Raji (cell line): ENCODE data around the gene SLC12A7.

ENCODE experiments used
- POLR2A ChIP-seq: IDR thresholded peaks from 2 replicates; pipeline ENCODE4 v1.6.1; 2011; ENCODE audit warnings: low read depth, low read length, control low read depth; ENCODE audit not compliant: insufficient read depth

Gene SLC12A7

DNA sequence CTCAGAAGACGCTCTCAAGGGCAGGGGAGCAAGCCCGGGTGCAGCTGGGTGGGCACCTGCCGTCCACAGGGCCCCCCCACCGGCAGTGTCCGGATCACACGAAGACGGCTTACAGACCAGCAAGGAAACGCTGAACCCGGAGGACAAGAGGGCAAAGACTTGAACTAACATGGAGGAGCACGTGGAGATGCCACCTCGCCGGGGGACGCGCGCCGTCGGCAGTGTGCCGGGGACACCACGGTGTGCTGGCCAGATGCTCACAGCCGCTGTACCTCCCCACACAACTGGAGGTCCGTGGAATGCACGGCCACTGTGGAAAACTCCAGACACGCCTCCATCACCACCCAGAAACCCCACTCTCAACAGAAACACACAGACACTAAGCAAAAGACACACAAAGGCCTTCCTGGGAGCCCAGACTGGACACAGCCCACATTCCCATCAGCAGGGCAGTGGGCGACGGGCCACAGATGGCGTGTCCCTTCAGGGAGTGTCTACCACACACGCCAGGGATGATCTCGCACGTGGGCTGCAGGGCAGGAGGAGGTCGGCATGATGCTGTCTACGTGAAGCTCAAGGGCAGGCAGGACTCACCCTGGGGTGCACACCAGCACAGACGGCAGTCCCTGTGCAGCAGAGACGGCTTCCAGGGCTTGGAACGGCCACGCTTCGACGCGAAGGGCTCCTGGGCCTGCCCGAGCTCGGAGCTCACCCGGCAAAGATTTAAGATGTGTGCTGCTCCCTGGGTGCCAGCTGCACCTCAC, 8.6 kb upstream of the SLC12A7 start:
- TF ChIP-seq POLR2A, result no peak

DNA sequence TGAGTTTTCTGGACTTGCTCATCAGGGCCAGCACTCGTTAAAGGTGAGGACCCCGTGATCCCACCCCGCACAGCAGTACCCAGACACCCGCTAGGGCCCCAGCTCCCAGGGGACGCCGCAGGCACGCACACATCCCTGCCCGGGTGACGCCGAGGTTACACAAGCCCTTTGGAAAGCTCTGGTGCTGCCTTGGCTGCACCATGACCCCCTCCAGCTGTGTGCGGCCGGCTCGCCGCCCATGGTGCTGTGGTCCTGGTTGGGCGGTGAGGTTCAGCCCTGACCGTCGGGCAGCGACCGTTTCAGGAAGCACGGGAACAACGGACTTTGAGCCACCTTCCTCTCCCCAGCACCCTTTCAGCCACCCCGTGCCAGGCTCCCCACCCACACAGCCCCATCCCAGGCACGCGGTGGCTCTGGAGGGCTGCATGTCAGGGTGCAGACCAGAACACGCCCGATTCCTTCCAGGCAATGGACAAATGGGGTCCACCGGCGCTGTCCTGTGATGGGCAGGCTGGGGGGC, 7.5 kb upstream of the SLC12A7 start:
- no peak for TF ChIP-seq POLR2A

DNA sequence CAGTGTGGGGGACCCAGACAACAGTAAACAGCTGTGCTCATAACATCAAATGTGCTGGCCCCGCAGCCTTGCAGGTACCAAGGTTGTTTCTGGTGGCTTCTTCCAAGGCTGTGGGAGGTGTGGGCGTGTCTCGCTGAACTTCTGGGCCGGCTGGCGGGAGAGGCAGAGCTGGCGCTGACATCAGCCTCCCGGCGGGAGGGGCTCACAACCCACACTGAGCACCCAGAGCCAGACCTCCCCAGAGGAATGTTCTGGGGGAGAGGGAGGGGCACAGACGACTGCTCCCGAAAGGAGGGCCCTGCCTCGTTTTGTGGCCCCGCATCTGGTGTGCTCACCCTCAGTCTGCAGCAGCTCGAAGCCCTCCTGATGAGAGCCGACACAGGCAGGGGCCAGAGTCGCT, 6.9 kb upstream of the SLC12A7 start:
- TF ChIP-seq POLR2A, result no peak

DNA sequence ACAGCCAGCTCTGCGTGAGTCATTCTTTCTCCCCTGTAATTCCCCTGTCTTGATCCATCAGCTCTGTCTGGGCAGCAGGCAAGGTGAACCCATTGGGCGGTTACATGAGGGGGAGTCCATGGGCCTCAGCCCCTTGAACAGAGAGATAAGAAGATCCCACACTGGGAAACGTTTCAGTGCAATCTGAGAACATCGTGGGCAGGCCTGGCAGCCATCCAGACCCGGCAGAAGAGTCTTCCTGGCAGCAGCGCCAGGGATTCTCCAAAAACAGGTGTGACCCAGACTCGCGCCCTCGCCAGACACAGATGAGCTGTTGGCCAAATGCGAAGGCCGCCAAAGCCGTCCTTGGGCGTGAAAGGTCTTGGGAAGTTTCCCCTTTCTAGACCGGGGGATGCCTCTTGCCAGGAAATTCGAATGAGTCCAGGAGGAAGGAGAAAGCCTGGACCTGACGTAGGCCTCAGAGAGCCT, 6.4 kb upstream of the SLC12A7 start:
- TF ChIP-seq POLR2A, result no peak

DNA sequence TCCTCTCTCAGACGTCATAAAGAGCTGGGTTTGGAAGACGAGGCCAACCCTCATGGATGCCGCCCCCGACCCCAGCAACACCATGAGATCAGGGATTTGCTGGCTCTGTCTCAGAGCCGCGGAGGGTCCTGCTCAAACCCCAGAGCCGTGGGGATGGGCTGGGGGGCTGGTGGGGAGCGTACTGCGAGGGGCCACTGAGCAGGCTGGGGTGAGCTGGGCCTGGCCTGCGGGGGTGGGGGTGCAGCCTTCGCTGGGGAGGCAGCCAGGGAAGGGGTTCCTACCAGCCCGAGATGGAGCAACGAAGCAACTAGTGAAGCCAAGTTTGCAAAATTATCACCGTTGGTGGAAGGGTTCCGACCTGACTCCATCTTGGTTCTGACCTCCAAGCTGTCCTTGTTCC, 5.1 kb upstream of the SLC12A7 start:
- TF ChIP-seq POLR2A, result no peak

DNA sequence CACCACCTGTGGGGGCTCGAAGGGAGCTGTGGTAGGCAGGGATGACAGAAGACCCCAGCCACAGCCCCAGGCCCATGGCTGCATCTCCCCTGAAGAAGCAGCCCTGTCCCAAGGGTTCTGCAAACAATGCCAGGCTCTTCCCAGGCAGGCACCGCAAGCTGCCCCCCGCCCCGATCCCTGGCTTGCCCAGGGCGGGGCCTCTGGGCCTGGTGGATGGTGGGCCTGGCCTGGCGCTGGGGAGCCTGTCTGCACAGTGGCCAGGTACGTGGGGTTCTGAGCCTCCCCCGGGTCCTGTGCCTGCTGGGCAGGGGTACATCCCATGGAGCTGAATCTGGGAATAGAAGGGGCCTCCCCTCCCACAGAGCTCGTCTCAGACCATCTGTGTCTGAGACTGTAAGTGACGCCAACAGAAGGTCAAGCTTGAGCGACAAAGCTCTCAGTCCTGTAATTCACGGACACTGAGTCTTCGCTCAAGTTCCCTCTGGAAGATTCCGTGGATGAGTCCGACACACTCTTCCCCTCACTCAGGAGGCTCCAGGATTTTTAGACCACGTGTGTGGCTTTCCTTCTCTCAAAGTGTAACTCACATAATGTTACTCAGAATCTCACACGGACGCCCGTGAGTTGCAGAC, 4.4 kb upstream of the SLC12A7 start:
- no peak for TF ChIP-seq POLR2A

DNA sequence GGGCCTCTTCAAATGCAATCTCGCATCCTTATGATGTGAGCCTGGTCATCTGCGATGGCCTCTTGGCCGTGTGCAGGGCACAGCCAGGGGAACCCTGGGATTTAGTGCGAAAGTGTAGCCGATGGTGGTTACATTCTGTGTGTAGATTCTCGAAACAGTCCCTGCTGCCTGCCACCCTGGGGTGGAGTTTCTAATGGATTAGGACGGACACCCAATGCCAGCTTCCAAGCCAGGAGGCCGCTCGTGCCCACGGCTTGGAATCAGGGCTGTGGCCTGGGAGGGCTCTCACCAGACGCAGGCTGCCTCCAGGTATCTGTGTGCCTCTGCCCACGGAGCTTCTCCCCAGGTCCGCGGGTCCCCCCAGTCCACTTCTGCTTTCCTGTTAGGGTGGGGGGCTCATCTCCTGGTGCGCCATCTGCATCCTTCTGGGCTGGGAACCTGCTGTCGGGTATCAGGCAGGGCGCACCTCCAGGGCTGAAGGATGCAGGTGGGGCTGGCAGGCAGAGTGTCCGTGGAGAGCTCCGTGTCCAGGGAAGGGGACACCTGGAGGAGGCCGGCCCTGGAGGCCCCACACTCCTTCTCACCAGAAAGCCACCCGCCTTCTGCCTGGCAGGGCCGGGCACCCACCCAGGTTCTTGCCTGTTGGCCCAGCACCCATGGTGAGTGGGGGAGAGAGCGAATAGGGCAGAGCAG, 3.4 kb upstream of the SLC12A7 start:
- TF ChIP-seq POLR2A, result no peak

DNA sequence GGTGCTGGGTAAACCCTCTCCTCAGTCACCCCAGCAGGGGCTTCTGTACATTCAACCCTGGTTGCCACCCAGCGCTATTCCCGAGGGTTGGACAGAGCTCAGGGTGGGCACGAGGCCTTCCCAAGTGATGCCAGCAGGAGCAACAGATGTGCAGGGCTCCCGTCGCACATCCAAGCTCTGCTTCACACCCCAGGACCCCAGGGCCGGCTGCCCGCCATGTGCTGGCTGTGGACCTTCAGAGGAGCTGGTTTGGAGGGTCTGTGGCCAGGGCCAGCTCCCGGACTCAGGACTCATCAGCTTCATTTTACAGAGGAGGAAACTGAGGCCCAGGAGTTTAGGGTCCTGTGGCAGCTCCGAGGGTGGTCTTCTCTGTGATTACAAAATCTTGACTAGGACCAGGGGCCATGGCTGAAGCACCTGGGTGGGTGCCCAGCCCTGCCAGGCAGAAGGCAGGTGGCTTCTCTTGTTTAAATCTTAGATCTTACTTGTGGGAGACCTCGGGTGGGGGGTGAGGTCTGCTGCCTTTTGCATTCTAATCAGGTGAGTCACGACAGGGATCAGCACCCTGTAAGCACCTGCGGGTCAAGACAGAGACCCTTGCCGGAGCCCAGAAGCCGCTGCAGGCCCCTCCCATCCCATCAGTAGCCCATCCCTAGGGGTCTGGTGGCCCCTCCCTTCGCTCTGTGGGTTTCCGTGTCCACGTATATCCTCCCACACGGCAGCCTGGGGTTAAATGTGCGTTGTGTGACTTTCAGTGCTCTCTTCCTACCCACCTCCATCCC, 2.1 kb upstream of the SLC12A7 start:
- no peak for TF ChIP-seq POLR2A

DNA sequence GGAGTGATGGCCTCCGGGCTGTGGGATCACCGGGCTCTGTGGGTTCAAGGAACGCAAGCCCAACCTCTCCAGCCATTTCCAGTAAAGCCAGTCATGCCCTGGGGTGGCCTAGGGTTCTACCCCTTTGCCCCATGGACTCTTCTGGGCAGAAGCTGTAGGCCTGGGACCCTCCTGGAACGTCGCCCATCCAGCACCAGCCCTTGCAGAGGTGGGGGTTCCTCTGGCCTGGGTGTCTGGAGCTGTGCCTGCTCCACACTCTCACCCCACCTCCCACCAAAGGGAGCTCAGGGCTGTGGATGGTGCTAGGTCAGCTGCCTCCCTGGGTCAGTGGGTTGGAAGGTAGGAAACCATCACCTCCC, 1.4 kb upstream of the SLC12A7 start:
- no peak for TF ChIP-seq POLR2A

DNA sequence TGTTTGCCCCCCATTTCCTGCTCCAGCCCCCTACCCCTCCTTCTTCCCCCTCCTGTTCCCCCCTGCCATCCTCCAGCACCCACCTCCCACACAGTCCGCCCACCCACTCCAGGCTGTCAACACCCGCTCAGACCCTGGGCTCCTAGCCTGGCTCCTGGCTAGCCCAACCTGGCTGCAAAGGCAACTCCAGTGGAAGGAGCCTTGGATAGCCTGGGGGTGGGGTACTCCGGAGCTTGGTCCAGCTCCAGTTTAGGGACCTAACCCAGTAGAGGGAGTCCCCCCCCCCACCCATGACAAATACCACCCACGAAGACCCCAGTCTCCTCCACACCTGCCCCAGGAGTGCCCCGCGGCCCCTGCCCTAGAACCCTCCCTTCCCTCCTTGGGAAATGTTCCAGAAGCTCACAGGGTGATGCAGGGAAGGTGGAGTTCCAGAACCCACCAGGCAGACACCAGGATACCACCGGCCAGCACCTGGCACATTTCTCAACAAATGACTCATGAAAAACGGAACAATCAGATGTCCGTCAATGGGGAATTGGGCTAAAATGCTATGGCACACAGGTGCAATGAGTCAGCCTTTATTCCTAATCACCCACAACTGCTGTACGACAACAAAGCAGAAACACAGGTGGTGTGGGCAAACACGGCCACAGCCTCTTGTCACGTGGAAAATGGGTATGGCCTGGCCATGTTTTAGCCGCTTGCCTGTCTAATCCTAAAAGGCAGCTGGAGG, 901 bp upstream of the SLC12A7 start:
- no peak for TF ChIP-seq POLR2A

DNA sequence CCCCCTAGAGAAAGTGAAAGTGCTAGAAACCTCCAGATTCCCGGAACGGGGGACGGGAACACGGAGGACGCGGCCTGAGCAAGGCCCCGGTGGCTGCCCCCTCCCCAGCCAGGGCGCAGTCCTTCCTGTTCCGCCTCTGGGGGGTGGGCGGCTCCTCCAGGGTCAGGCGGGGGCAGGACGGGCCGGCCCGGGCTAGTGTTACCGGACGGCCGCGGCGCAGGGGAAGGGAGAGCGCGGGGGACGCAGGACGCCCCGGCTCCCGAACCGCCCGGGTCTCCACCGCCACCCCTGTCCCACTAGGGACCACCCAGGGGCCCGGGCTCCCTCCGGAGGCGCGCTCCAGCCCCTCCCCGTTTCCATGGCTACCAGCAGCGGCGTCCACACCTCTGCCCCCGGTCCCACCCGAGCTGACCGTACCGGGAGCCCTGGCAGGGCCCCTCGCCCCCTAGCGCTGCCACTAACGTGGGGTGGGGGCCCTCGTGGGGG, 579 bp downstream of the SLC12A7 start:
- TF ChIP-seq POLR2A, result no peak

DNA sequence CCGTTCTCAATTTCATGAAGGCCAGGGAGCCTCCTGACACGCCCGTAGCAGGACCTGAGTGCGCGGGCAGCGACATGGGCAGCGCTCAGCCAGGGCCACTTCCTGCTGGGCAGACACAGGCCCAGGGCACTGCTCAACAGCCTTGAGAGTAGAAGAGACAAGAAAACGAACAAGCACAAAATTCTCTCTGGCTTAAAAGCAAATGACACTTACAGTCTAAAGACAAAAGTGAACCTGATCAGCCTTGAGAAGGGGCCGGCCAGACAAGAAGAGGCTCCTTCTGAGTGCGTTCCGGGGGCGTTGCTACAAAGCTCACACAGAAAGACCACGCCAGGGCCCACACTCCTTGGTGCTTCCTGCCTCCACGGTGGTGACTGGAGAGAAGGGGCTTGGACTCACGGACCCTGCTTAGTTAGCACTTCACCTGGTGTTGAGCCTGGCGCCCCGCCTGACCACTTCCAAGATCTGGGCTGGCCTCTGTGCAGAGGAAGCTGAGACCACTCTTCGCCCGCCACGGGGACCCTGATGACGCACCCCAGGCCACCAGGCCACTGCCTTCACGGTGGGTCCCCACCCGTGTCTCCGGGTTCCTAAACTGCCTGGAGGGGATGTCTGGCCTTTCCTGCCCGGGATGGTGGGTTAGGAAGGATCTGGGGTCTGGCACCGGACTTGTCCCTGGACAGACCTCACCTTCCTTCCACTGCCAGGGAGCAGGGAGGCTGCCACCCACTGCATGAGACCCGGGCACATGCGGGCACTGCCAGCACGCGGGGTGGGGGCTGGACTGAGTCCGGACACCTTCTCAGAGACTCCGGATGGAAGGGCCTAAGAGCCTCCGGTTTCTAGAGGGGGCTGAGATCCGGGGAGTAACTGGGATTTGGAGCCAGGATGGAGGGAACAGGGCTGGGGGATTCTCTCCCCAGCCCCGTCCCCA, 1.3 kb downstream of the SLC12A7 start:
- TF ChIP-seq POLR2A, result no peak
